Limb (tissue), 2 donors: ENCODE data around the gene PLEKHH3.
"Not testable (repeated sequence)": the region's sequence is repeated elsewhere in the genome, so short reads cannot be mapped to it uniquely, and the experiment has no call there.

Experiments
- DNase-seq, 2 donors: peaks; one replicate each; pipeline ENCODE4 v3.0.0-alpha.2; 2016; ENCODE audit errors: extremely low spot score in 2 of 2

PLEKHH3 gene

DNA sequence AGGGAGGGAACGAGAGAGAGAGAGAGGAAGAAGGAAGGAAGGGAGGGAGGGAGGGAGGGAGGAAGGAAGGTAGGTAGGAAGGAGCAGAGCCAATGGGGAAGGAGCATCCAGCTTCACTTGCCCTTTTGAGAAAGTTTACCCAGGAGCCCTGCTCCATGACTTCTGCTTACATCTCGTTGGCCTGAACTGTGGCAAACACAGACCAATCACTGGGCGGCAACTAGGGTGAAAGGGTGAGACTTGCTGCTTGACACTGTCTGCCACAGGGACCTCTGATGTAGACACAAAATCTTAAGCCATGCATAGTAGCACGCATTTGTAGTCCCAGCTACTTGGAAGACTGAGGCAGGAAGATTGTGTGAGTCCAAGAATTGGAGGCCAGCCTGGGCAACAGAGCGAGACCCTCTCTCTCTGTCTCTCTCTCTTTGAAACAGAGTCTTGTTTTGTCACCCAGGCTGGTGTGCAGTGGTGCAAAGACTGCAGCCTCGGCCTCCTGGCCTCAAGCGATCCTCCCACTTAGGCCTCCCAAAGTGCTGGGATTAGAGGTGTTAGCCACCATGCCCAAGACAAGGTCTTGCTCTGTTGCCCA lies 37.2 kb downstream of the PLEKHH3 start:
- no peak for DNase-seq

DNA sequence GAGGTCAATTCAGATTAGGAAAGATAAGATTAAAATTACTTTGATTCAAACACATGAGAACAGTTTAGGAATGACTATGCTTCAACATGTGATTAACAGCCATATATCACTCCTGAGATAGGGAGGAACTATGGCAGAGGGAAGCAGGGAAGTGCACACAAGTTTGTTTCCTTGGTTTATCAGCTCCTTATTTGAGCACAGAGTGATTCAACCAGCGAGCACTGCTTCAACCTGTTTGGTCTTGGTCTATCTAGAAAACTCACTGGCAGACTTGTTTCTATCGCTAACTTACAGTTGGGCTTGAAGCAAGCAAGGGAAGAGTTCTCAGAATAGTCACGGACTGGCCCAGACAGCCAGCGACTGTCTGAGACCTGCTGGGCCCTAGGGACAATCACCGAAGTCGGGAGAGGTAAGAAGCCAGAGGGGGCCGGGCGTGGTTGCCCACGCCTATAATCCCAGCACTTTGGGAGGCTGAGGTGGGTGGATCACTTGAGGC lies 43.8 kb downstream of the PLEKHH3 start:
- no peak for DNase-seq

DNA sequence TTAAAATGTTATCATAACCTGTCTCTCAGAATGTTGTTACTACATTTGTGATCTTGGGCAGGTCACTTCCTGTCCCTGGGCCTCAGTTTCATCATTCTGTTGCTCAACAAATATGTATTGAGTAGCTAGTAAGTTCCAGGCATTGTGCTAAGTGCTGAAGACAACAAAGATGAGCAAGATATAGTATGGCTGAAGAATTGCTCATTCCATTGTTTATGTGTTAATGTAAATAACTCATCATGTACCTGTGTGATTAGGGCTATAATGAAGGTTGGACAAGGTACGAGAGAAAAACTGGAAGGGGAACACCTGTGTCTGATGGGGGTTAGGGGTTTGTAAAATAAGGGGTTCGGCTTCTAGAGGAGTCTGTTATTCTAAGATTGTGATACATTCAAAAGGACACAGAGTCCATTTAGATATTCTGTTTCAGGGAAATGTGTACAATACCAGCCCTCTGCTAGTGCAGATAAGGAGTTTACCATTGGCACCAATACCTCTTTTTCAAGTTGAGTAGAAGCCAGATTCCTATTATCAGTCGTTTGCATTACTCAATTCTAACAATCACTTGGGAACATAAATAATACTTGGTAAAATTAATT lies 47.3 kb downstream of the PLEKHH3 start:
- no peak for DNase-seq

DNA sequence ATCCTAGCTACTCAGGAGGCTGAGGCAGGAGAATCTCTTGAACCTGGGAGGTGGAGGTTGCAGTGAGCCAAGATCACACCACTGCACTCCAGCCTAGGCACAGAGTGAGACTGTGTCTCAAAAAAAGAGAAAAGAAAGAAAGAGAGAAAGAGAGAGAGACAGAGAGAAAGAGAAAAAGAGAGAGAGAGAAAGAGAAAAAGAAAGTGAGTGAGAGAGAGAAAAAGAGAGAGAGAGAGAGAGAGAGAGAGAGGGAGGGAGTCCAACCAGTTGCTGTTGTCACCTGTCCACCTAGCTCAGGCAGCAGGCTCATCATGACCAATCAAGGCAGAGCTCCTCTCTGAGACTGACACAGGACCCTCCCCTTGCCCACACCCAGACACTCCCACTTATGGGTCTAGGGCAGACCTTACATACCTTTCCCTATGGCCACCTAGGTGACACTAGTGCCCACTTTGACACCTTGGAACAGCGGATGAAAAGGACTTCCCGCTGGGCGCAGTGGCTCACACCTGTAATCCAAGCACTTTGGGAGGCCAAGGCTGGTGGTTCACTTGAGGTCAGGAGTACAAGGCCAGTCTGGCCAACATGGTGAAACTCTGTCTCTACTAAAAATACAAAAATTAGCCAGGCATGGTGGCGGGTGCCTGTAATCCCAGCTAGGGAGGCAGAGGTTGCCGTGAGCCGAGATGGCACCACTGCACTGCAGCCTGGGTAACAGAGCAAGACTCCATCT lies 49.6 kb downstream of the PLEKHH3 start:
- DNase-seq = not testable (repeated sequence)

DNA sequence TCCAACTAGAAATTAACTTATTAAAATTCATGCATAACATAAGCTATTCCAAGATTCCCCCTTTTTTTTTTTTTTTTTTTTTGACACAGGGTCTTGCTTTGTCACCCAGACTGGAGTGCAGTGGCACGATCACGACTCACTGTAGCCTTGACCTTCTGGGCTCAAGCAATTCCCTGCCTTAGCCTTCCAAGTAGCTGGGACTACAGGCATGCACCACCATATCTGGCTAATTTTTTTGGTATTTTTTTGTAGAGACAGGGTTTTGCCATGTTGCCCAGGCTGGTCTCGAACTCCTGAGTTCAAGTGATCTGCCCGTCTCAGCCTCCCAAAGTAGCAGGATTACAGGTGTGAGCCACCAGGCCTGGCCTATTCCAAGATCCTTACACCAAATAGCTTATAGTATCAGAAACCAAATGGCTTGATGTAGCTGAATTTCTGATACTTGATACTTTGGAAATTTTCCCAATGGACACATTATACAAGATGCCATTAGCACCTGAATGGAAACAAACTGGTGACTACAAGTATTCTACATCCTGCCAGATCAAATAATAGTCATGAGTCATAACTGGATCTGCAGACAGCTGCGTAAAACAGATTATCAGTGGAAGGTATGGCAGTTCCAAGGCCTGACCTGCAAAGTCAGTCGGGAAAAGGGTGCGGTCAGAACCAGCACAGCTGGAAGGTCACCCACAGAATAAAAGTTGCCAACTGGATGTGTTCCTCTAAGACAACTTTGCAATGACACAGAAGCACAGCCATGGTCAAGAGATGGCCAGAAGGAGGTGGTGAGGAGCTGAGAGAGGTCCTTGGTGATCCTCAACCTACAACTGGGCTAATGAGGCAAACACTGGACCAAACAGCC lies 52.8 kb downstream of the PLEKHH3 start:
- no peak for DNase-seq

DNA sequence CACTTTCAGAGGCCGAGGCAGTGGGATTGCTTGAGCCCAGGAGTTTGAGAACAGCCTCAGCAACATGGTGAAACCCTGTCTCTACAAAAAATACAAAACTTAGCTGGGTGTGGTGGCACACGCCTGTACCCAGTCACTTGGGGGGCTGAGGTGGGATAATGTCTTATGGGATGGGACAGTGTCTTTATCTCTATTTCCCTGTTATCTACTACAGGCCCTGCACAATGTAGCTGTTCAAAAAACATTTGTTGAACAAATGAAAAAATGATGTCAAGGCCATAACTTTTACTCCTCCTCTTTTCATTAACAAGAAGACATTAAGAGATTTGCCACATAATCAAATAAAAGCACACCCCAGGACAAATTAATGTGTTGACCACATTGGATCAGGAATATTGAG lies 53.5 kb downstream of the PLEKHH3 start:
- DNase-seq = no peak

DNA sequence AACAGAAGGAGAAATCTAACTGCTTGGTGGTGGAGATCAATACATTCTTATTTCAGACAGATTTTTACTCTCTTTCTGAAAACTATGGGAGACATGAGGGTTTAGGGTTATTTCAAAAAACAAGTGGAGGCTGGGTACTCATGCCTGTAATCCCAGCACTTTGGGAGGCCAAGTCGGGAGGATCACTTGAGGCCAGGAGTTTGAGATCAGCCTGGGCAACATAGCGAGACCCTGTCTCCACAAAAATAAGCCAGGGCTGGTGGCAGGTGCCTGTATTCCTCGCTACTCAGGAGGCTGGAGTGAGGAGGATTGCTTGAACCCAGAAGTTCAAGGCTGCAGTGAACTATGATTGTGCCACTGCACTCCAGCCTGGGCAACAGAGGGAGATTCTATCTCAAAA lies 54.8 kb downstream of the PLEKHH3 start:
- not testable (repeated sequence) for DNase-seq

DNA sequence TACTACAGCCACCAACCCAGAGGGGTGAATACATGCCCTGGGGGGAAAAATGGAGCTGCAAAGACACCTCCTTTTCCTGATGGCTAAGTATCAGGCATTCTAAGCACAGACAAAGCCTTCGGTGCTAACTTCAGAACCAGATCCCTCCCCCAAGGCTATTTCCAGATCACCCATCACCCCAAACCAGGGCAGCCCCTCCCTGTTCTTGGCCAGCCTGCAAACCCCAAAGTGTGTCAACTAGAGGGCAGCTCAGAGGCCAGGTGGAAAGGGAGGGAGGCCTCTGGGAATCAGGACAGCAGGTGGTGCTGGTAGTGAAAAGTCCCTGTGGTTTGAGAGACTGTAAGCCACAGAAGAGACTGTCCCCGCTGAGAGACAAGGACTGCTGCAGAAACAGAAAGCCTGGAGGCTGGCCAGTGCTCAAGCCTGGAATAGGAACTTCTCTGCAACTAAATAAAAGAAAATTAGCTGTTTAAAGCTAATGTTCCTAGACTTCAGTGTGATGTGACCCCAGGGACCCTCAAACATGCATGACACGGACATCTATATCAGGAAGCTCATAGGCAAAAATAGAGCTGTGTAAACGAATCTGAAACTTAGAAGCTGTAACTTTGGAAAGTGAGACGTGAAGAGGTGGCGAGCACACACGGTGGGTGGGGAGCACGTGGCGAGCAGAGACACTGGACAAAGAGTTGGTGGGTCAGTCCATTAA lies 58.2 kb downstream of the PLEKHH3 start:
- DNase-seq = peak in 1 of 2 donors; percentile 23

DNA sequence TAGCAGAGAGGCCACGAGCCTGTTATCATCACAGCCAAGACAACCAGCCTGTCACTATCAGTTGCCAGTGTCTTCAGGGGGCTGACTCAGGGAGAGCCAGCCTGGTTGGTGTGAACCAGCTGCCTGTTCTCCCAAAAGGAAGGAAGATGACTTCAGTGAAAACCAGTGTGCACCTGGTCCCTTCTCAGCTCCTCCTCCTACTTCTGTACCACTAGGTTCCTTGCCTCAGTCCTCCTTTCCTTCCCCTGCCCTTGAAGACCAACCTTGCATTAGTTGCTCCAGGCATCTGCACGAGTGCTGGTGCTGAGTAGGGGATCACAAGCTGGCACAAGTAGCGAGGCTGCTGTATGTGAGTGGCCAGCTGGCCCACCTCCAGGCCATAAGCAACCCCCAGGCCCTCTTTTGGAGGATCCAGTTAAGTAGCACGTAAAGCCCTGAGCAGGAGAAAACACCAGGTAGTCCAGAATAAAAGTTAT lies 58.8 kb downstream of the PLEKHH3 start:
- no peak for DNase-seq
